ENCODE measurements around the gene POU2F3. TPM values are rescaled to one million over a fixed set of nuclear protein-coding genes. Genes with fewer than 3 reads are reported as not detected.
"Not testable (repeated sequence)": the region's sequence is repeated elsewhere in the genome, so short reads cannot be mapped to it uniquely, and the experiment has no call there.

The POU2F3 gene
- total RNA-seq, 2 donors from 2014 or later, result 0.19 to 0.33 TPM

GRCh38 chr11:120243221-120243620 lies 3.3 kb downstream of the POU2F3 start:
- no peak for DNase-seq (ENCODE audit: low spot score)
- intact Hi-C loops (cut with DNase I), result loop anchor here in 1 of 2 donors (5.0 kb wide), 1 partner anchor 1051 kb away; no protein-coding TSS in a partner anchor

- DNase-seq (ENCODE audit: low spot score), result no peak
- intact Hi-C loops (cut with DNase I), result loop anchor here in 1 of 2 donors (5.0 kb wide), 1 partner anchor 1052 kb away; no protein-coding TSS in a partner anchor
Measured at GRCh38 chr11:120244476-120245365, 4.8 kb downstream of the POU2F3 start.

GRCh38 chr11:120245434-120245833 lies 5.5 kb downstream of the POU2F3 start:
- intact Hi-C loops (cut with DNase I), result no loop called here
- no peak for DNase-seq (ENCODE audit: low spot score)

- intact Hi-C loops (cut with DNase I), result no loop called here
- DNase-seq (ENCODE audit: low spot score), result peak; percentile 38
Measured at GRCh38 chr11:120248551-120249278, 8.8 kb downstream of the POU2F3 start.

- DNase-seq (ENCODE audit: low spot score), result peak; percentile 55
- intact Hi-C loops (cut with DNase I), result no loop called here
Measured at GRCh38 chr11:120249279-120250262, 9.6 kb downstream of the POU2F3 start.

GRCh38 chr11:120253377-120253776 lies 13.4 kb downstream of the POU2F3 start:
- intact Hi-C loops (cut with DNase I), result not testable (repeated sequence)

GRCh38 chr11:120254788-120255518 lies 15.0 kb downstream of the POU2F3 start:
- DNase-seq (ENCODE audit: low spot score), result no peak
- intact Hi-C loops (cut with DNase I), result loop anchor here in 1 of 2 donors (5.0 kb wide), 1 partner anchor 42 kb away; no protein-coding TSS in a partner anchor

More at GRCh38 chr11:120253377-120253776, 13.4 kb downstream of the POU2F3 start:
- DNase-seq (ENCODE audit: low spot score), result peak; percentile 64

GRCh38 chr11:120255519-120255866 lies 15.6 kb downstream of the POU2F3 start:
- intact Hi-C loops (cut with DNase I), result loop anchor here in 1 of 2 donors (5.0 kb wide), 1 partner anchor 42 kb away; no protein-coding TSS in a partner anchor
- no peak for DNase-seq (ENCODE audit: low spot score)

GRCh38 chr11:120256178-120256577 lies 16.2 kb downstream of the POU2F3 start:
- DNase-seq (ENCODE audit: low spot score), result no peak
- intact Hi-C loops (cut with DNase I), result loop anchor here in 1 of 2 donors (5.0 kb wide), 1 partner anchor 41 kb away; no protein-coding TSS in a partner anchor

- no peak for DNase-seq (ENCODE audit: low spot score)
- intact Hi-C loops (cut with DNase I), result loop anchor here in 1 of 2 donors (5.0 kb wide), 1 partner anchor 41 kb away; no protein-coding TSS in a partner anchor
Measured at GRCh38 chr11:120256779-120257178, 16.8 kb downstream of the POU2F3 start.

GRCh38 chr11:120257346-120257745 lies 17.4 kb downstream of the POU2F3 start:
- intact Hi-C loops (cut with DNase I), result loop anchor here in 1 of 2 donors (5.0 kb wide), 1 partner anchor 40 kb away; no protein-coding TSS in a partner anchor
- no peak for DNase-seq (ENCODE audit: low spot score)

GRCh38 chr11:120258661-120259060 lies 18.7 kb downstream of the POU2F3 start:
- intact Hi-C loops (cut with DNase I), result loop anchor here in 1 of 2 donors (5.0 kb wide), 1 partner anchor 39 kb away; no protein-coding TSS in a partner anchor
- no peak for DNase-seq (ENCODE audit: low spot score)

- intact Hi-C loops (cut with DNase I), result loop anchor here in 1 of 2 donors (5.0 kb wide), 1 partner anchor 38 kb away; no protein-coding TSS in a partner anchor
- no peak for DNase-seq (ENCODE audit: low spot score)
Measured at GRCh38 chr11:120259241-120259640, 19.3 kb downstream of the POU2F3 start.

- DNase-seq (ENCODE audit: low spot score), result no peak
- intact Hi-C loops (cut with DNase I), result loop anchor here in 1 of 2 donors (5.0 kb wide), 1 partner anchor 37 kb away; no protein-coding TSS in a partner anchor
Measured at GRCh38 chr11:120259988-120260565, 20.1 kb downstream of the POU2F3 start.

GRCh38 chr11:120260616-120261015 lies 20.7 kb downstream of the POU2F3 start:
- intact Hi-C loops (cut with DNase I), result no loop called here

GRCh38 chr11:120261321-120261720 lies 21.4 kb downstream of the POU2F3 start:
- peak; percentile 17 for DNase-seq (ENCODE audit: low spot score)
- intact Hi-C loops (cut with DNase I), result no loop called here

More at GRCh38 chr11:120260616-120261015, 20.7 kb downstream of the POU2F3 start:
- peak; percentile 17 for DNase-seq (ENCODE audit: low spot score)

GRCh38 chr11:120261931-120262330 lies 22.0 kb downstream of the POU2F3 start:
- intact Hi-C loops (cut with DNase I), result no loop called here
- peak; percentile 3 for DNase-seq (ENCODE audit: low spot score)
